NCI-H1092 (cell line): ENCODE data around the gene RNF39.

Experiments used
- DNase-seq: peaks from one replicate; lab custom pipeline; 2025; lab: John Stamatoyannopoulos, UW

The RNF39 gene

GRCh38 chr6:30097902-30098768 is 22.6 kb upstream of the RNF39 start:
- no peak for DNase-seq

- no peak for DNase-seq
Observed at GRCh38 chr6:30096829-30097228, 21.3 kb upstream of the RNF39 start.

GRCh38 chr6:30093951-30094661 is 18.5 kb upstream of the RNF39 start:
- DNase-seq: no peak

- no peak for DNase-seq
Observed at GRCh38 chr6:30092852-30093543, 17.4 kb upstream of the RNF39 start.

- no peak for DNase-seq
Observed at GRCh38 chr6:30091577-30092381, 16.2 kb upstream of the RNF39 start.

GRCh38 chr6:30087876-30088275 is 12.3 kb upstream of the RNF39 start:
- DNase-seq: no peak

- no peak for DNase-seq
Observed at GRCh38 chr6:30077218-30077617, 1.6 kb upstream of the RNF39 start.

GRCh38 chr6:30075790-30076732 is 492 bp upstream of the RNF39 start:
- DNase-seq: no peak

- DNase-seq: no peak
Observed at GRCh38 chr6:30074331-30075093, 1.1 kb downstream of the RNF39 start.

GRCh38 chr6:30073489-30074235 is 1.9 kb downstream of the RNF39 start:
- no peak for DNase-seq

GRCh38 chr6:30071858-30072257 is 3.7 kb downstream of the RNF39 start:
- DNase-seq: no peak

GRCh38 chr6:30071081-30071818 is 4.3 kb downstream of the RNF39 start:
- DNase-seq: no peak

GRCh38 chr6:30067460-30068139 is 8.0 kb downstream of the RNF39 start:
- no peak for DNase-seq

- peak; percentile 95 for DNase-seq
Observed at GRCh38 chr6:30066577-30067459, 8.8 kb downstream of the RNF39 start, which contains the start of gene PPP1R11. PPP1R11 (plus strand) TSS chr6:30067198; CDS start chr6:30067411, 213 bp downstream.

GRCh38 chr6:30066082-30066481 is 9.5 kb downstream of the RNF39 start:
- DNase-seq: no peak

- DNase-seq: no peak
Observed at GRCh38 chr6:30063315-30063714, 12.3 kb downstream of the RNF39 start.
